HG03280 (cell line): ENCODE data around the gene UBA5.

Source experiments
- ATAC-seq: cut with Tn5 transposase; IDR thresholded peaks from one replicate; pipeline ENCODE4 v1.9.1; 2021; ENCODE audit warnings: mild to moderate bottlenecking, moderate library complexity; ENCODE audit not compliant: unreplicated experiment

Gene UBA5

DNA sequence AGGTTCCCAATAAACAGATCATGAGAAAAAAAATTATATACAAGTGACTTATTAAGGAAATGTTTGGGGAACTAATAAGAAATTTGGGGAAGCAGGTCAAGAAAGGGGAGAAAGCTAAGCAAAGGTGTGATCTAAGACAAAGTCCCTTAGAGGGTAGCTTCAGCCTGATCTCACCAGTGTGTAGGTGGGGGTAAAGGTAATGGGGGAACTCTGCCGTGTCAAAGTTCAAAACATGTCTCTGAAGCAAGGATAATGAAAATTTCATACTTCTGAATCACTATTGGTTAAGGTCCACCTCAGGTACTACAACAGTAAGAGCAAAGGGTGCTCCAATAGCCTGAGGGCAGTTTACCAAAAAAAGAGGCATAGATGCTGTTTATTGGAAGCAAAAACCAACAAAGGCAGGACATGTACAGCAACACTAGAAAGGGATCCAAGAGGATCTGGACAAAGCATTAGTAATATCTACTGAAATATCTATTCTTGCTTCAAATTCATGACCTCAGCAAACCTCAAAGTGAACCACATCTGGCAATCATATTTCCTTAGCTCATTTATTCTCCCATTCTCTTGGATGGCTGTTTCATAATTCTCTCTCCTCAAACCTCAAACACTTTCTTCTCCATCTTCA lies 7.4 kb upstream of the UBA5 start:
- no peak for ATAC-seq

GRCh38 chr3:132654190-132654589 lies 5.9 kb upstream of the UBA5 start:
- no peak for ATAC-seq

GRCh38 chr3:132654721-132655120 lies 5.4 kb upstream of the UBA5 start:
- no peak for ATAC-seq

- no peak for ATAC-seq
Measured at GRCh38 chr3:132655471-132655870, 4.7 kb upstream of the UBA5 start.

DNA sequence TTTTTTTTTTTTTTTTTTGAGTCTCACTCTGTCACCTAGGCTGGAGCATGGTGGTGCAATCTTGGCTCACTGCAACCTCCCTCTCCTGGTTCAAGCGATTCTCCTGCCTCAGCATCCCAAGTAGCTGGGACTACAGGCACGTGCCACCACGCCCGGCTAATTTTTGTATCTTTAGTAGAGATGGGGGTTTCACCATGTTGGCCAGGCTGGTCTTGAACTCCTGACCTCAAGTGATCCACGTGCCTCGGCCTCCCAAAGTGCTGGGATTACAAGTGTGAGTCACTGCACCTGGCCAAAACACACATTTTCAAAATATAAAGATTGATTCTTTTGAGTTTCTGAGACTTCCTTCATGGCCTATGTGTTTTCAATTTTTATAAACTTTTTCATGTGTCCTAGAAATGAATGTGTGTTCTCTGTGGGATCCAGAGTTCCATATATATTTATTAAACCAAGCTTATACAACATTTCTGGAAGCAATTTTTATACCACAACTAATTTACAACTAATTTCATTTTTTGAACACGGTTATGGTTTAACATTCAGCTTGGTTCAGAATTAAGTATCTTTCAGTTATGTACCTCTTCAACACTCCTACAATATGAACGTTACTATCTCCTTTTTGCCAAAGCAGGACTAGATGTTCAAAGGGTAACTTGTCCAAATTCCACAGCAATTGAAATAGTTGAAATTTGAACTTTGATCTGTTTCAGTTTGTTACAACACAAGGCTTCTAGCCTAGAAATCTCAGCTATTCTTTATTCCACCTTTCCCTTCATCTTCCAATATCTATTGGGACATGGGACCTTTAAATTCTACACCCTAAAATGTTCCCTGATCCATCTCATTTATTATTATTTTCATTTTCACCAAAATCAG lies 2.0 kb upstream of the UBA5 start:
- no peak for ATAC-seq

GRCh38 chr3:132659000-132659364 lies 1.1 kb upstream of the UBA5 start:
- ATAC-seq: no peak

DNA sequence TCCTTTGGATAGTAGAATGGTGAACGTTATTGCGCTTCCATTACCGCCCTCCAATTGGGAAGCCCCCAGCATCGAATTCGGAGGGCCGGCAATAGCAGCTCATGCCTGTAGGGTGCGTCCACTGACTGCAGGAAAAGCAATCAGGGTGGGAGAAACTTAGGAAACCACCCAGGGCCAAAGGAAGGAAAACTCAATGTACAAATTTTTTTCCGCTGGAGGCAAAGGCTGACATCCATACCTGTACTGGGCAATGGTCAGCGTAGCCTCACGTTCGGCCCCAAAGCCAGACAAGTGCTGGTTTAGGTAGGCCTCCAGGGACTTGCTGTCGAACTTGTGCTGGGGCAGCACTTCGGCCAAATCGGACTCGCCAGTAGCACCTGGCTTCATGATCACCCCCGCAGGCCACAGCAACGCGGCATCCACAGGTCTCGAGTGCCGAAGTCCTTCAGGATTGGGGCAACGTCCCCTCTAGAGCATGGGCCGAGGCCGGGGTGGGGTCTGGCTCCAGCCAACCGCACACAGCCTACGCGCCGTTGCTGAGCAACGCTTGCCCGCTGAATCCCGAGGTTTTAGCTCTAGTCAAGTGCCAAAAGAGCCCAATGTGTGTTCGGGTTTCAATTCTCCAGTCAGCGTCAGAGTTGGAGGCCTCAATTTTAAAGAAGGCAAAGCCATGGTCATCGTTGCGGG lies 621 bp upstream of the UBA5 start, which contains the start of gene ACAD11:
Gene ACAD11 (minus strand): TSS at position 445 of the 687 bp plus-strand sequence. CDS start 58 bp downstream, at position 387.
- peak; percentile 56 for ATAC-seq

- ATAC-seq: no peak
Measured at GRCh38 chr3:132660811-132661070, 612 bp downstream of the UBA5 start.

- ATAC-seq: no peak
Measured at GRCh38 chr3:132661101-132661500, 972 bp downstream of the UBA5 start.

- ATAC-seq: no peak
Measured at GRCh38 chr3:132662212-132662611, 2.1 kb downstream of the UBA5 start.

DNA sequence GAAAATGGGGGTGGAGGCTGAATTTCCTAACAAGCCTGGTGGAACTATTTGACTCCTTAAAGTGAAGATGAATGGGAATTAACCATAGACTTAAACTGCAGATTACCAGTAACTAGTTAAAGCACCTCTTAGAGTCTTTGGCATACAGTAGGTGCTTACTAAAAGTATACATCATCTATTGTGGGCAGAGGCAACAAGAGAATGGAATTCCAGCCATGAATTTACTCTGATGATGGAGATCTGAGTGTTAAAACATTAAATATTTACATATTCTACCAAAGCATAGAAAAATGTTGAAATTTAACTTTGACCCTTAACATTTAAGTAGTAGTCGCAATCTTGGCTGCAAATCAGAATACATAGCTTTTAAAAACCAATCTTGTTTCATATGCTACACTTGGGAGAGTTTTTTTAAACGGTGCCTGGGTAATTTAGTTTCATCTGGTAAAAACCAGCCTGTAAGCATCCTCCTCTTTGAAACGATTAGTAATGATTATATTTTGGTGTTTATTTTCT lies 5.2 kb downstream of the UBA5 start:
- no peak for ATAC-seq

DNA sequence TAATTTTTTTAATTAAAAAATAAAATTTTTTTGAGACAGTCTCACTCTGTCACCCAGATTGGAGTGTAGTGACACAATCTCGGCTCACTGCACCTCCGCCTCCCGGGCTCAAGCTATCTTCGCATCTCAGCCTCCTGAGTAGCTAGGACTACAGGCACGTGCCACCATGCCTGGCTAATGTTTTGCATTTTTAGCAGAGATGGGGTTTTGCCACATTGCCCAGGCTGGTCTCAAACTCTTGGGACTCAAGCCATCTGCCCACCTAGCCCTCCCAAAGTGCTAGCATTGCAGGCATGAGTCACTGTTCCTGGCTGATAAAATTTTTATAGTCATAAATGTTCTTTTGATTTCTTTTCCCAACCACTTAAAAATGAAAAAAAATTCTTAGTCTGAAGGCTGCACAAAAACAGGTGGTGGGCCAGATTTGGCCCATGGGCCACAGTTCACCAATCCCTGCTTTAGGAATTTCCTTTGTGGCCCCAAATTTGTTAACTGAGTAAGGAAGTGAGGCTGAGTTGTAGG lies 9.2 kb downstream of the UBA5 start:
- ATAC-seq: no peak

DNA sequence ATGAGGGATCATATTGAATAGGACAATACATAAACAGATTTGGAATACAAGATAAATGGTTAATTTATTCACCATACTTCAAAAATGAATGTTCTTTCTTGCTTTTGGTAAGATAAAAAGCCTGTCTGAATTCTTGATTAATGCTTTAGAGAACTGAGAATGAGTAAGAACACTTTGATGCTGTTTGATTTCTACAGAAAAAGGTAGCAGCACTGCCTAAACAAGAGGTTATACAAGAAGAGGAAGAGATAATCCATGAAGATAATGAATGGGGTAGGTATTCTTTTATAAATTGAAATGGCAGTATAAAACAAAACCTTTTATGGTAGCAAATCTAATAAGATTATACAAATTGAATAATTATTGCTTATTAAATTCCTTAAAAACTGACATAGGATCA lies 15.3 kb downstream of the UBA5 start:
- no peak for ATAC-seq

DNA sequence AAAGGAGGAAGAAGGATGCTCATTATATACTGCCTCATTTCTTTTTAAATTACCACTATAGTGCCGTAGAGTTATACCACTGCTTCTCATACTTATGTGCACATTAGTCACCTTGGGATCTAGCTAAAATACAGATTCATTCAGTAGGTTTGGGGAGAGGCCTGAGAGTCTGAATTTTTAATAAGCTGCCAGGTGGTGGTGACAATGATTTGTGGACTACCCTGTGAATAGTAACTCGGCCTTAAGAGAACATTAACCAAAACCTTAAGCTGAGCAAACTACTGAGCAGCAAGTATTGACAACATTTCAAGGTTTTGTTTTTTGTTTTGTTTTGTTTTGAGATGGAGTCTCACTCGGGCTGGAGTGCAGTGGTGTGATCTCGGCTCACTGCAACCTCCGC lies 19.8 kb downstream of the UBA5 start:
- ATAC-seq: no peak

- ATAC-seq: no peak
Measured at GRCh38 chr3:132681421-132681820, 21.3 kb downstream of the UBA5 start.

DNA sequence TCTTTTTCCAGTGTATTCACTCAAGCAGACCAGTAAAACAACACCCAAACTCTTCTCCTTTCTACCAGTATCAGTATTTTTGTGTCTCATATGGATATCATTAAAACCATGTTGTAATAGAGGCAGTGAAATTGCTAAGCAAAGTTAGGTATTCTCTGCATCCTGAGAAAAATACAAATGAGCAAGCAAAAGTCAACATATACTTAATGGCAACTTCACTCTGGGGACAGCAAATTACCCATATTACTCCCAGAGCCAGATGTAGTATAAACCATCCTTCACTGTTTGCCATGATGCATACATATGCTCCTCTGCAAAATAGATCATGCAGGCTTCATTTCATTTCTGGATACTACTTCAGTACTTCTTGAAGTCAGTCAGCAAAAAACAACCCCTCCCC lies 22.1 kb downstream of the UBA5 start:
- ATAC-seq: no peak

GRCh38 chr3:132690040-132690439 lies 29.9 kb downstream of the UBA5 start:
- no peak for ATAC-seq

- no peak for ATAC-seq
Measured at GRCh38 chr3:132694991-132695390, 34.9 kb downstream of the UBA5 start.

DNA sequence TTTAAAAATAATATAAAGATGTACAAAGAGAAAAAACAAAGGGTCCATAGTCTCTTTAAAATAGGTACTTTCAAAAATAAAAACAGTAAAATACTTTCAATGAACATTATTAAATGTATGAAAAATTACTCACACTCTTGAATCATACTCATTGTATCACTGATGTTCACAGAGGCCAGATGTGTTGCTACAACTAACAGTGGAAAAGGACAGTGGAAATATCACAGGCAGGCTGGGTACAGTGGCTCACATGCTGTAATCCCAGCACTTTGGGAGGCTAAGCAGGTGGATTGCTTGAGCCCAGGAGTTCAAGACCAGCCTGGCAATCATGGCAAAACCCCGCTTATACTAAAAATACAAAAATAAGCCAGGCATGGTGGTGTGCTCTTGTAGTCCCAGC lies 35.3 kb downstream of the UBA5 start:
- no peak for ATAC-seq

- no peak for ATAC-seq
Measured at GRCh38 chr3:132703733-132704132, 43.6 kb downstream of the UBA5 start.

DNA sequence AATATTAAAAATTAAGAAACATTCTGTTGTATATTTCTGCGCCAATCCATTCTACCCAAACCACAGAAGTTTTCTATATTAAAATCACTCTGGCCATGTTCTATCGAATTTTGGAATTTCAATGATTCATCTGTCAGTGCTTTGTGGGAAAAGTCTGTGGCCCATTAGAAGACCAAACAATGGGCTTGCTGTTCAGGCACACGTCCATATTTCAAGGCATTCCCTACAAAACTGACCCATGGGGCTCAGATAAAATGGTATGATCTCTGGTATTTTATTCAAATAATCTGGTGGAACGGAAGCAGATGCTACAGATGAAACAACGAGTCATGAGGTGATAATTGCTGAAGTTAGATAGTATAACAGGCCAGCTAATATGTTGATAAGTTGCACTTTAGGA lies 49.6 kb downstream of the UBA5 start:
- no peak for ATAC-seq

- no peak for ATAC-seq
Measured at GRCh38 chr3:132710311-132710710, 50.2 kb downstream of the UBA5 start.
